Esophagus squamous epithelium (tissue), 5 donors: ENCODE results near the gene CYP39A1. TPM values are rescaled to one million over a fixed set of nuclear protein-coding genes. Genes with fewer than 3 reads are reported as not detected.

Experiments
- DNase-seq: peaks from one replicate; lab custom pipeline; 2025; lab: John Stamatoyannopoulos, UW
- H3K27ac ChIP-seq, 4 donors: fragments of 200-600 bp; sonication (generic); one replicate each; pipeline ENCODE4 v1.5.1; 2016 to 2019; ENCODE audit warnings: mild to moderate bottlenecking in 1 of 4
- H3K27me3 ChIP-seq, 4 donors: fragments of 200-600 bp; sonication (generic); 1 replicate in 3 of 4; 2 replicates in 1 of 4; pipeline versions ENCODE4 v1.5.1 to v1.6.0; 2017 to 2021; ENCODE audit warnings: antibody characterized with exemption in 1 of 4
- H3K36me3 ChIP-seq, 3 donors: fragments of 200-600 bp; sonication (generic); one replicate each; pipeline ENCODE4 v1.5.1; 2016 to 2019
- H3K4me1 ChIP-seq, 3 donors: fragments of 200-600 bp; sonication (generic); one replicate each; pipeline ENCODE4 v1.5.1; 2017 to 2019
- H3K4me3 ChIP-seq, 4 donors: fragments of 200-600 bp; sonication (generic); 1 replicate in 3 of 4; 2 replicates in 1 of 4; pipeline ENCODE4 v1.5.1; 2016 to 2019; ENCODE audit warnings: mild to moderate bottlenecking in 2 of 4, moderate library complexity in 1 of 4
- H3K9me3 ChIP-seq, 3 donors: fragments of 200-600 bp; sonication (generic); one replicate each; pipeline ENCODE4 v1.5.1; 2016 to 2019
- POLR2A ChIP-seq, 4 donors: fragments of 450-650 bp; IDR thresholded peaks; one replicate each; pipeline ENCODE4 v1.6.1; 2017; ENCODE audit warnings: antibody characterized with exemption in 4 of 4, mild to moderate bottlenecking in 4 of 4, moderate library complexity in 3 of 4
- WGBS, 2 donors: methylation state at CpG; one replicate each; pipeline ENCODE4 v1.1.5; 2018; 5-methylcytosine and 5-hydroxymethylcytosine counted together
- intact Hi-C: fragments of 100-400 bp; cut with DNase I; formaldehyde crosslinking; loops from one replicate; pipeline ENCODE4 v1.15.0; 2022
- total RNA-seq, 4 donors: library from RNA; depleted of rRNA; stranded (reverse); fragments of >200 nt; gene quantifications; one replicate each; pipeline ENCODE4 v1.1.0, GENCODE V29; 2016
- TF ChIP-seq, protein P1 (sequence below), 6 experiments: fragments of 450-650 bp in 4 of 6; fragments of 200-600 bp in 2 of 6; sonication (generic) in 2 of 6; IDR thresholded peaks; one replicate each; pipeline ENCODE4 v1.5.1; 2016 to 2019; ENCODE audit warnings: antibody characterized with exemption in 6 of 6, mild to moderate bottlenecking in 4 of 6, moderate library complexity in 4 of 6
- donor health status: DM: yes; HTN: yes; CAD: no.

The CYP39A1 gene
- total RNA-seq, 4 donors from 2014 or later = 2.8 to 9.2 (median 5.1) TPM

DNA sequence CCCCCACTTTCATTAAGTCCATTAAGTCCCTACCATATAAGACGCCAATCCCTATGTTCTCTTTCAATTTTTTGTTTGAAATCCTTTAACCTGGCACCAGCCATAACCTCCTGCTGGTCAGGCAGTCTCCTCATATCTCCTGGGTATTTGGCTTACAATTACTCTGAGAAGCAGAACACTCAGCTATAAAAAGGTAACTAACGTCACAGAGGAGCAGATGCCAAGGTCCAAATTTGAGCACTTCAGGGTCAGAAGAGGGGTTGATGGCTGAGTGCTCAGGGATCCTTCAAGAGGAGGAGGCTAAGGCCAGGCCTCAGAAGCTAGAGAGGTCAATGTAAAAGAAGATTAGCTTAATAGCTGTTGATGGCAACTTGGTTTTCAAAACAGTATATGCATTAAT, 139.1 kb downstream of the CYP39A1 start:
- no peak for TF ChIP-seq POLR2A (IDR thresholded peaks at IDR 0.05)
- TF ChIP-seq, protein P1, sequence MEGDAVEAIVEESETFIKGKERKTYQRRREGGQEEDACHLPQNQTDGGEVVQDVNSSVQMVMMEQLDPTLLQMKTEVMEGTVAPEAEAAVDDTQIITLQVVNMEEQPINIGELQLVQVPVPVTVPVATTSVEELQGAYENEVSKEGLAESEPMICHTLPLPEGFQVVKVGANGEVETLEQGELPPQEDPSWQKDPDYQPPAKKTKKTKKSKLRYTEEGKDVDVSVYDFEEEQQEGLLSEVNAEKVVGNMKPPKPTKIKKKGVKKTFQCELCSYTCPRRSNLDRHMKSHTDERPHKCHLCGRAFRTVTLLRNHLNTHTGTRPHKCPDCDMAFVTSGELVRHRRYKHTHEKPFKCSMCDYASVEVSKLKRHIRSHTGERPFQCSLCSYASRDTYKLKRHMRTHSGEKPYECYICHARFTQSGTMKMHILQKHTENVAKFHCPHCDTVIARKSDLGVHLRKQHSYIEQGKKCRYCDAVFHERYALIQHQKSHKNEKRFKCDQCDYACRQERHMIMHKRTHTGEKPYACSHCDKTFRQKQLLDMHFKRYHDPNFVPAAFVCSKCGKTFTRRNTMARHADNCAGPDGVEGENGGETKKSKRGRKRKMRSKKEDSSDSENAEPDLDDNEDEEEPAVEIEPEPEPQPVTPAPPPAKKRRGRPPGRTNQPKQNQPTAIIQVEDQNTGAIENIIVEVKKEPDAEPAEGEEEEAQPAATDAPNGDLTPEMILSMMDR (IDR thresholded peaks at IDR 0.05) = no peak
- no peaks in the 10 kb centered on the region for H3K36me3 ChIP-seq
- H3K4me3 ChIP-seq = no peak overlapping the region
- H3K27ac ChIP-seq = peak overlapping the region in 1 of 4 donors; percentile 30
- no peak for DNase-seq
- H3K9me3 ChIP-seq = no peaks in the 10 kb centered on the region
- intact Hi-C loops = no loop called here
- no peaks in the 10 kb centered on the region for H3K27me3 ChIP-seq
- peaks cover 0 to 31% (median 0%) of the 10 kb centered on the region in 3 donors for H3K4me1 ChIP-seq
- 79 to 80% methylated on average over 2 of the region's 2 CpGs for WGBS, 2 donors

DNA sequence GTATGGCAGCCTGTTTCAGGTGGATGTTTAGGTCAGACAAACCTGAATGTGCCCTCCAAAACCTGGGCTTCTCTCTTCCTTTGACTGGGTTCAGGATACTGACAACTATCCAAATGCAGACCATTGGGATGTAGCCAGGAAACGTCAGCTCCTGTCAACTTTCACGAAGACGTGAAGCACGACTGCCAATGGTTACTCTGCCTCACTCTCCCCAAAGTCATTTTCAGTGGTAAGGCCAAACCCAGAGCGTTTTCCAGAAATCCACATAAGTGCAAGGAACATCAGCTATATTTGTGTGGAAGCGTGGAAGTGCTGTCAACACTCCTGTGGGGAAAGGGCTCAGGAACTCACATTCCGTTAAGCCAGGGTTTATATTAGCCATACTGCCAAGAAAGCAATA, 141.3 kb downstream of the CYP39A1 start:
- 45 to 73% methylated on average over 5 to 7 of the region's 7 CpGs for WGBS, 2 donors
- Histone ChIP-seq H3K36me3 (no peaks in the 10 kb centered on the region), H3K27ac (peak overlapping the region in 3 of 4 donors; percentile 56 to 66 (median 63)), H3K4me3 (no peak overlapping the region), H3K27me3 (no peaks in the 10 kb centered on the region), H3K9me3 (no peaks in the 10 kb centered on the region), H3K4me1 (peaks cover 0 to 31% (median 0%) of the 10 kb centered on the region in 3 donors)
- DNase-seq = no peak
- TF ChIP-seq POLR2A (IDR thresholded peaks at IDR 0.05) = no peak
- TF ChIP-seq, protein P1 (IDR thresholded peaks at IDR 0.05) = no peak
- intact Hi-C loops = no loop called here

DNA sequence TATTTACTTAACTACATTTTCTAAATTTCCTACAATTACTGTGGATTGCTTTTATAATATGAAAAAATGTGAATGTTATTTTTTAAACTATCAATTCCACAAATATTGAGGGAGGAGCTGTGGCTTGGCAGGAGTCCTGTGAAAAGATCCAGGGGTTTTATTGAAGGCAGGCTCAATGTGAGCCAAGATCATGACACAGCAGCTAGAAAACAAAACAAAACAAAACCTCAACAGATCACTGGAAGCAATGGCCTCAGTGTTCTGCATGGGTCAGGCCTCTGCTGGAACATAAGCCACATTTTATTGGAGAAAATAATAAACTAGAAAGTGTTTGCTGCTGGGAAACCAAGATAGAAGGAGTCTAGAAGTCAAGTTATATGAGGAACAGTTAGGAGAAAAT, 142.0 kb downstream of the CYP39A1 start:
- Histone ChIP-seq H3K9me3 (no peaks in the 10 kb centered on the region), H3K27me3 (no peaks in the 10 kb centered on the region), H3K36me3 (no peaks in the 10 kb centered on the region), H3K27ac (peak overlapping the region in 3 of 4 donors; percentile 56 to 66 (median 63)), H3K4me1 (peaks cover 0 to 31% (median 0%) of the 10 kb centered on the region in 3 donors), H3K4me3 (no peak overlapping the region)
- no peak for DNase-seq
- TF ChIP-seq, protein P1 (IDR thresholded peaks at IDR 0.05) = no peak
- intact Hi-C loops = no loop called here

DNA sequence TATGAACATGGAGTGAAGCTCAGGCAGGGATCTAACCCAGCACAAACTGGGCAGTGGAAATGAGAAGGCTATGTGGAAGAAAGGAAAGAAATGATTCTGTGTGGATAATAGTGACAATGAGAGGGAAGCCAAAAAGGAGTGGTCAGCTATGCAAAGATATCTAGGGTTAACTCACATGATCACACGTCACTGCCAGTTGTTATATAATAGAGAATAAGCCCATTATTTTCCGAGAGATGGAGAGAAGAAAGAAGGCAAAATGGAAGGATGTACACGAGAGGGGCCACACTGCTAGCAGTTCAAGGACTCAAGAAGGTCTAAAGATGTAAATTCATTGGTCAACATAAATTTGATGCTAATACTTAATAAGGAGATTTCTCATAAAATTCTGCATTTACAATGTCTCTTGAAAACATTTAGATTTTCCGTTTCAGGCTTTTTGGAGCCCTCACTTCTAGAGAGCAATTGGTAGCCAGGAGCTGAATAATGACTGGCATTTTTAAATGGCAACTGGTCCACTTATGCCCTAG, 142.6 kb downstream of the CYP39A1 start:
- WGBS, 2 donors = 65% methylated on average over 4 of the region's 4 CpGs
- peak overlapping the region in 3 of 4 donors; percentile 56 to 66 (median 63) for H3K27ac ChIP-seq
- no peak for DNase-seq

DNA sequence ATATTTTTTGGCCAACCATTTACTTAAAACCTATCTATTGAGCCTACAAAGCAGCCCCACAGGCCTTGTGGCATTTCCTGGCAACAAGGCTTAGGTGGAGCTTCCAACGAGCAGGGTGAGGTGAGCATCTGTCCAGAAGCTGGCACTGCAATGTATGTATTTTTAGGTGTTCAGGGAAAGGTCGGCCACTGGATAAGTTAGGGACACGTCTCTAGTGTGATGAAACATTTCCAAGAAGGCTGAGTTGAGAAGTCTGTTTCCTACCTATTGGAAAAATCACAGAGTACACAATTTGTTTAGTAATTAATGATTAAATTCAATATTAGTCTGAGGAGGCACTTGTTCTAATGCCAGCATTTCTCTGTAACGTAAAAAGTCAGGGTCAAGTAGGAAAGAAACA, 143.6 kb downstream of the CYP39A1 start:
- H3K36me3 ChIP-seq = no peaks in the 10 kb centered on the region
- H3K4me3 ChIP-seq = no peak overlapping the region
- intact Hi-C loops = no loop called here
- no peak for DNase-seq
- H3K27ac ChIP-seq = peak overlapping the region in 2 of 4 donors; percentile 57 to 63
- H3K9me3 ChIP-seq = no peaks in the 10 kb centered on the region
- WGBS, 2 donors = 56 to 63% methylated on average over 4 of the region's 4 CpGs
- no peaks in the 10 kb centered on the region for H3K27me3 ChIP-seq
- TF ChIP-seq, protein P1 (IDR thresholded peaks at IDR 0.05) = no peak
- TF ChIP-seq POLR2A (IDR thresholded peaks at IDR 0.05) = no peak
- peaks cover 0 to 31% (median 0%) of the 10 kb centered on the region in 3 donors for H3K4me1 ChIP-seq

More for the DNA sequence above, 142.6 kb downstream of the CYP39A1 start:
- H3K9me3 ChIP-seq = no peaks in the 10 kb centered on the region
- H3K4me3 ChIP-seq = no peak overlapping the region
- H3K4me1 ChIP-seq = peaks cover 0 to 31% (median 0%) of the 10 kb centered on the region in 3 donors
- no peaks in the 10 kb centered on the region for H3K27me3 ChIP-seq
- no peak for TF ChIP-seq POLR2A (IDR thresholded peaks at IDR 0.05)
- TF ChIP-seq, protein P1 (IDR thresholded peaks at IDR 0.05) = no peak
- intact Hi-C loops = no loop called here
- H3K36me3 ChIP-seq = no peaks in the 10 kb centered on the region
